ENCODE measurements around the gene DLL3.

DNA sequence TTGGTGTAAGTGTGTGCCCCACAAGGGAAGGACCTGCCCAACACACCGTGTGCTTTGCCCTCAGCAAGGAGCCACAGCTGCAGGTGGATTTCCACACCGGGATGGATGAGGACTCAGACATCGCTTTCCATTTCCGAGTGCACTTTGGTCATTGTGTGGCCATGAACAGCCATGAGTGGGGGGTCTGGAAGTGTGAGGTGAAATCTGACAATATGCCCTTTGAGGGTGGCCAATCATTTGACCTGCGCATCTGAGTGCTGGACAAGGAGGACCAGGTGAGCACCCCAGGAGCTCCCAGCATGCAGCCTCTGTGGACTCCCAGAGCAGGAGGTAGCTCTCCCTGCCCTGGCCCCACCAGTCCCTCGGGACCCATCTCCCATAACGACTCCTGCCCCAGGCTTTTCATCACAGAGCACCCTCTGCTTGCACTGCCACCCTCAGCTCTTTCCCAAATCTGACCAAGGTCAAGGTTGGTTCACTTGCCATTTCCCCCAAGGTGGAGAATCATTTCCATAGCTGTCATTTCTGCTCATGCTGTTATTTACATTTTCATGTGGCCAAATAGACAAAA, 54.4 kb downstream of the DLL3 start:
- TF ChIP-seq BHLHE40 (IDR thresholded peaks at IDR 0.05; ENCODE audit: borderline replicate concordance in 1 of 2, low read depth in 2 of 2, low read length in 1 of 2), result no peak
- no peak for TF ChIP-seq RBBP5 (conservative IDR thresholded peaks at IDR 0.05)
- TF ChIP-seq EP300 (IDR thresholded peaks at IDR 0.05; ENCODE audit: borderline replicate concordance in 1 of 2, control insufficient read depth in 1 of 2, low read depth in 2 of 2, low read length in 2 of 2), result no peak
- no peak for TF ChIP-seq POLR2A (IDR thresholded peaks at IDR 0.05; ENCODE audit: low read depth, low read length)
- TF ChIP-seq NFXL1 (IDR thresholded peaks at IDR 0.05; ENCODE audit: borderline replicate concordance), result no peak
